Vagina (tissue), 2 donors: ENCODE measurements around the gene ELK3. TPM values are rescaled to one million over a fixed set of nuclear protein-coding genes. Genes with fewer than 3 reads are reported as not detected.

Source experiments
- DNase-seq, 2 donors: peaks; one replicate each; pipeline ENCODE4 v3.0.0-alpha.2; 2017; ENCODE audit errors: extremely low spot score in 2 of 2
- H3K27ac ChIP-seq: fragments of 200-600 bp; sonication (generic); one replicate; pipeline ENCODE4 v1.5.1; 2019
- H3K27me3 ChIP-seq: fragments of 200-600 bp; sonication (generic); one replicate; pipeline ENCODE4 v1.5.1; 2019
- H3K36me3 ChIP-seq, 2 donors: fragments of 200-600 bp; sonication (generic); one replicate each; pipeline ENCODE4 v1.5.1; 2017 to 2019
- H3K4me1 ChIP-seq: fragments of 200-600 bp; sonication (generic); one replicate; pipeline ENCODE4 v1.5.1; 2019
- H3K4me3 ChIP-seq, 2 donors: fragments of 200-600 bp; sonication (generic); 1 replicate in 1 of 2; 2 replicates in 1 of 2; pipeline ENCODE4 v1.5.1; 2016 to 2019
- H3K9me3 ChIP-seq: fragments of 200-600 bp; sonication (generic); one replicate; pipeline ENCODE4 v1.5.1; 2019
- POLR2A ChIP-seq, 2 donors: fragments of 450-650 bp; IDR thresholded peaks; one replicate each; pipeline ENCODE4 v1.6.1; 2017; ENCODE audit warnings: antibody characterized with exemption in 2 of 2, mild to moderate bottlenecking in 2 of 2, moderate library complexity in 2 of 2
- POLR2AphosphoS5 ChIP-seq, 2 donors: sonication (generic); formaldehyde crosslinking; IDR thresholded peaks; one replicate each; pipeline ENCODE4 v1.9.0; 2017; ENCODE audit warnings: antibody characterized with exemption in 2 of 2, mild to moderate bottlenecking in 2 of 2, low read depth in 1 of 2; ENCODE audit not compliant: insufficient read depth in 1 of 2
- intact Hi-C: fragments of 100-400 bp; cut with DNase I; formaldehyde crosslinking; loops from one replicate; pipeline ENCODE4 v1.15.1; 2023
- total RNA-seq: library from RNA; depleted of rRNA; stranded (reverse); fragments of >200 nt; gene quantifications from one replicate; pipeline ENCODE4 v1.2.3, GENCODE V29; 2016
- TF ChIP-seq, protein P1 (sequence below), 3 experiments: fragments of 450-650 bp in 2 of 3; fragments of 200-600 bp in 1 of 3; sonication (generic) in 1 of 3; IDR thresholded peaks; one replicate each; pipeline ENCODE4 v1.5.1; 2017 to 2019; ENCODE audit warnings: antibody characterized with exemption in 3 of 3, mild to moderate bottlenecking in 2 of 3, moderate library complexity in 2 of 3

ELK3 gene
- total RNA-seq: 39.5 TPM

GRCh38 chr12:96193725-96194575 lies at the start of gene ELK3:
Gene ELK3 (plus strand): TSS chr12:96194375.
- Histone ChIP-seq H3K36me3 (no peaks in the 10 kb centered on the region), H3K27ac (peak within 1 kb of the TSS; percentile 93), H3K9me3 (no peaks in the 10 kb centered on the region), H3K4me1 (peaks cover 44% of the 10 kb centered on the region), H3K27me3 (no peaks in the 10 kb centered on the region), H3K4me3 (peak within 1 kb of the TSS; percentile 72 to 83)
- TF ChIP-seq POLR2A (IDR thresholded peaks at IDR 0.05) (peak in 1 of 2 donors; percentile 38), POLR2AphosphoS5 (IDR thresholded peaks at IDR 0.05; ENCODE audit: insufficient read depth in 1 of 2, low read depth in 1 of 2) (peak; percentile 23 to 59)
- TF ChIP-seq, protein P1, sequence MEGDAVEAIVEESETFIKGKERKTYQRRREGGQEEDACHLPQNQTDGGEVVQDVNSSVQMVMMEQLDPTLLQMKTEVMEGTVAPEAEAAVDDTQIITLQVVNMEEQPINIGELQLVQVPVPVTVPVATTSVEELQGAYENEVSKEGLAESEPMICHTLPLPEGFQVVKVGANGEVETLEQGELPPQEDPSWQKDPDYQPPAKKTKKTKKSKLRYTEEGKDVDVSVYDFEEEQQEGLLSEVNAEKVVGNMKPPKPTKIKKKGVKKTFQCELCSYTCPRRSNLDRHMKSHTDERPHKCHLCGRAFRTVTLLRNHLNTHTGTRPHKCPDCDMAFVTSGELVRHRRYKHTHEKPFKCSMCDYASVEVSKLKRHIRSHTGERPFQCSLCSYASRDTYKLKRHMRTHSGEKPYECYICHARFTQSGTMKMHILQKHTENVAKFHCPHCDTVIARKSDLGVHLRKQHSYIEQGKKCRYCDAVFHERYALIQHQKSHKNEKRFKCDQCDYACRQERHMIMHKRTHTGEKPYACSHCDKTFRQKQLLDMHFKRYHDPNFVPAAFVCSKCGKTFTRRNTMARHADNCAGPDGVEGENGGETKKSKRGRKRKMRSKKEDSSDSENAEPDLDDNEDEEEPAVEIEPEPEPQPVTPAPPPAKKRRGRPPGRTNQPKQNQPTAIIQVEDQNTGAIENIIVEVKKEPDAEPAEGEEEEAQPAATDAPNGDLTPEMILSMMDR (IDR thresholded peaks at IDR 0.05): no peak
- intact Hi-C loops: no loop called here
- DNase-seq: no peak

GRCh38 chr12:96146747-96147146 lies 47.4 kb upstream of the ELK3 start:
- Histone ChIP-seq H3K27me3 (no peaks in the 10 kb centered on the region), H3K4me1 (no peaks in the 10 kb centered on the region), H3K4me3 (no peak overlapping the region), H3K36me3 (no peaks in the 10 kb centered on the region), H3K27ac (no peak overlapping the region), H3K9me3 (no peaks in the 10 kb centered on the region)
- intact Hi-C loops: no loop called here
- TF ChIP-seq, protein P1 (IDR thresholded peaks at IDR 0.05): no peak
- TF ChIP-seq POLR2AphosphoS5 (IDR thresholded peaks at IDR 0.05; ENCODE audit: insufficient read depth in 1 of 2, low read depth in 1 of 2) (no peak), POLR2A (IDR thresholded peaks at IDR 0.05) (no peak)
- DNase-seq: no peak

DNA sequence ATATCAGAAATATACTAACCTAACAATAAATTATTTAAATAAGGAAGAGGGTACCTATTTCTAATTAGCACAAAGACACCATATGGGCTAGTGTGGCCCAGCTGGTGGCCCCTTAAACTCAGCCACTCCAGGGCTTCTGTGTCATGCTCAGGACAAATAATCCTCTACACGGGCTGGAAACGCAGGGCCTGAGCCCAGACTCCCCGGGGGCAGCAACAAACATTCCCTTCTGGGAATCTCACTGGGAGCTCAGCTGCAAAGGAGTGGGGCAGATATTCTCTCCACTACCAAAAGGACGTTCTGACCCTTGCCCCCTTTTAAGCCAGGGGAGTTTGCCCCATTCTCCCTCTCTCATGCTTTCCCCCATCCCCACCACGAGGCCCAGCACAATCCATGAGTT lies 43.7 kb upstream of the ELK3 start:
- intact Hi-C loops: no loop called here
- H3K27me3 ChIP-seq: no peaks in the 10 kb centered on the region

DNA sequence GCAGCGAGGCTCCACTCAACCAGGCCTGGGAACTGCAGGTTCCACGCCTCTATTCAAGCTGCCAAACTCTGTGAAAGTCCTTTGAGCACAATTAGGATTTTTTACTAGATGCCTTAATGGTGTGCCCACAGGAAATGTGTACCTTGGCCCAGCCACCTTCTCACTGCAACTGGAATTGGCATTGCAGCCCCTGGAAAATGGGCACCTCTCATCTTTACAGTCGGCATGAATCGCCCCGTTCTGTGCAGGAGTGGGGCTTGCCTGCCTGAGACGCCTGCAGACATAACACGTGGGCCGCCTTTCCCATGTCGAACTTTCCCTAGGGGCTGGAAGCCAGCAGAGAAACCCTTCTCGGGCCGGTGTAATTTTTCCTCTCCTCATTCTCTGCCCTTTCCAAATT lies 42.0 kb upstream of the ELK3 start:
- no peaks in the 10 kb centered on the region for H3K4me1 ChIP-seq
- no peak for TF ChIP-seq POLR2A (IDR thresholded peaks at IDR 0.05)
- TF ChIP-seq, protein P1 (IDR thresholded peaks at IDR 0.05): no peak
- TF ChIP-seq POLR2AphosphoS5 (IDR thresholded peaks at IDR 0.05; ENCODE audit: insufficient read depth in 1 of 2, low read depth in 1 of 2): no peak
- no peak for DNase-seq
- H3K4me3 ChIP-seq: no peak overlapping the region
- intact Hi-C loops: no loop called here
- H3K27ac ChIP-seq: no peak overlapping the region
- H3K9me3 ChIP-seq: no peaks in the 10 kb centered on the region
- no peaks in the 10 kb centered on the region for H3K36me3 ChIP-seq
- no peaks in the 10 kb centered on the region for H3K27me3 ChIP-seq

More for the DNA sequence above, 43.7 kb upstream of the ELK3 start:
- Histone ChIP-seq H3K9me3 (no peaks in the 10 kb centered on the region), H3K36me3 (no peaks in the 10 kb centered on the region), H3K27ac (no peak overlapping the region), H3K4me1 (no peaks in the 10 kb centered on the region), H3K4me3 (no peak overlapping the region)
- DNase-seq: no peak
- TF ChIP-seq, protein P1 (IDR thresholded peaks at IDR 0.05): no peak

DNA sequence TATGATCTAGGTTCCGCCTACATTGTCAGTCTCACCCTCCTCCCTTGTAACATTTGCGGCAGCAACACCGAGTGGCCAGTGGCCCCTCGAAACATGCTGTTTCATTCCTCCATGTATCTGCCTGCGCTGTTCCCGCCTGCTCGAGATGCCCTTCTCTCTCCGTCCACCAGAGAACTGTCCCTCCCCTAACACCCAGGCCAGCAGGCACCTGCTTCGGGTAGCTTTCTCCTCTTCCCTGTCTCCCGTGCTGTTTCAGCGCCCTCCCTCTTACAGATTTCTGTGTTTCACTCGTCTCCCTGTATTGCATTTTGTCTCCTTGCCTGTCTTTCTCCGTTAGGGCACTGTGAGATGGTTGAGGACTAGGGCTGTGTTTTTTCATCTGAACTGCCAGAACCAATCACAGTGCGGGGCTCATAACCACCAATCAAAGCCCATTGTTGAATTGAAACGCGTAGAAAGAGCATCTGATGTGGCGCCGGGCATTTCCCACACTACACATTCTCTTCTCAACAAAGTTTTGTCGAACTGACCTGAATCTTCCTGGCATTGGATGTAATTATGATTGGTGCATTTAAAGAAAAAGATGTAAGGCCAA lies 40.9 kb upstream of the ELK3 start:
- Histone ChIP-seq H3K4me1 (no peaks in the 10 kb centered on the region), H3K27ac (no peak overlapping the region), H3K4me3 (no peak overlapping the region), H3K9me3 (no peaks in the 10 kb centered on the region), H3K36me3 (no peaks in the 10 kb centered on the region), H3K27me3 (no peaks in the 10 kb centered on the region)
- intact Hi-C loops: no loop called here
- no peak for DNase-seq
- TF ChIP-seq, protein P1 (IDR thresholded peaks at IDR 0.05): no peak
- no peak for TF ChIP-seq POLR2A (IDR thresholded peaks at IDR 0.05)
- TF ChIP-seq POLR2AphosphoS5 (IDR thresholded peaks at IDR 0.05; ENCODE audit: insufficient read depth in 1 of 2, low read depth in 1 of 2): no peak
